CD4-positive, alpha-beta T cell treated with Interferon alpha-2 for 1 hour (primary cell): ENCODE measurements around the gene SLC6A8.
"Not testable (repeated sequence)": the region's sequence is repeated elsewhere in the genome, so short reads cannot be mapped to it uniquely, and the experiment has no call there.

ENCODE experiments used
- DNase-seq, 2 donors: peaks; one replicate each; pipeline ENCODE4 v3.0.0-alpha.2; 2020 to 2022

SLC6A8 gene

GRCh38 chrX:153694256-153694655 is 6.5 kb downstream of the SLC6A8 start:
- DNase-seq = not testable (repeated sequence)

GRCh38 chrX:153694687-153695270 is 7.1 kb downstream of the SLC6A8 start:
- DNase-seq = no peak

GRCh38 chrX:153696100-153696499 is 8.4 kb downstream of the SLC6A8 start:
- no peak for DNase-seq

- not testable (repeated sequence) for DNase-seq
Measured at GRCh38 chrX:153696538-153696937, 8.8 kb downstream of the SLC6A8 start.

- DNase-seq = not testable (repeated sequence)
Measured at GRCh38 chrX:153696986-153697722, 9.4 kb downstream of the SLC6A8 start.

- no peak for DNase-seq
Measured at GRCh38 chrX:153697924-153698865, 10.5 kb downstream of the SLC6A8 start.

- not testable (repeated sequence) for DNase-seq
Measured at GRCh38 chrX:153699210-153699783, 11.6 kb downstream of the SLC6A8 start.

GRCh38 chrX:153699784-153700371 is 12.2 kb downstream of the SLC6A8 start:
- not testable (repeated sequence) for DNase-seq

GRCh38 chrX:153700376-153700945 is 12.7 kb downstream of the SLC6A8 start:
- no peak for DNase-seq

- no peak for DNase-seq
Measured at GRCh38 chrX:153700967-153701366, 13.2 kb downstream of the SLC6A8 start.

GRCh38 chrX:153701706-153702105 is 14.0 kb downstream of the SLC6A8 start:
- no peak for DNase-seq

- DNase-seq = no peak
Measured at GRCh38 chrX:153702336-153703035, 14.8 kb downstream of the SLC6A8 start.

GRCh38 chrX:153703036-153703370 is 15.3 kb downstream of the SLC6A8 start:
- no peak for DNase-seq

- DNase-seq = no peak
Measured at GRCh38 chrX:153704021-153704526, 16.3 kb downstream of the SLC6A8 start.

- DNase-seq = not testable (repeated sequence)
Measured at GRCh38 chrX:153704631-153705402, 17.1 kb downstream of the SLC6A8 start.

- DNase-seq = not testable (repeated sequence)
Measured at GRCh38 chrX:153705403-153706060, 17.8 kb downstream of the SLC6A8 start.

- no peak for DNase-seq
Measured at GRCh38 chrX:153706799-153707198, 19.1 kb downstream of the SLC6A8 start.

- no peak for DNase-seq
Measured at GRCh38 chrX:153707406-153707805, 19.7 kb downstream of the SLC6A8 start.

- peak; percentile 38 to 49 for DNase-seq
Measured at GRCh38 chrX:153708415-153708814, 20.7 kb downstream of the SLC6A8 start.
